GM20431 (cell line): Measurements from ENCODE around the gene FAM53A.
"Not testable (repeated sequence)": the region's sequence is repeated elsewhere in the genome, so short reads cannot be mapped to it uniquely, and the experiment has no call there.

ENCODE experiments used
- in situ Hi-C: fragments of 300-500 bp; cut with MseI, MboI; formaldehyde crosslinking; loops from one replicate; pipeline ENCODE4 v1.15.0; 2020; ENCODE audit warnings: low sequenced_read_pairs; ENCODE audit not compliant: unreplicated experiment

FAM53A gene

DNA sequence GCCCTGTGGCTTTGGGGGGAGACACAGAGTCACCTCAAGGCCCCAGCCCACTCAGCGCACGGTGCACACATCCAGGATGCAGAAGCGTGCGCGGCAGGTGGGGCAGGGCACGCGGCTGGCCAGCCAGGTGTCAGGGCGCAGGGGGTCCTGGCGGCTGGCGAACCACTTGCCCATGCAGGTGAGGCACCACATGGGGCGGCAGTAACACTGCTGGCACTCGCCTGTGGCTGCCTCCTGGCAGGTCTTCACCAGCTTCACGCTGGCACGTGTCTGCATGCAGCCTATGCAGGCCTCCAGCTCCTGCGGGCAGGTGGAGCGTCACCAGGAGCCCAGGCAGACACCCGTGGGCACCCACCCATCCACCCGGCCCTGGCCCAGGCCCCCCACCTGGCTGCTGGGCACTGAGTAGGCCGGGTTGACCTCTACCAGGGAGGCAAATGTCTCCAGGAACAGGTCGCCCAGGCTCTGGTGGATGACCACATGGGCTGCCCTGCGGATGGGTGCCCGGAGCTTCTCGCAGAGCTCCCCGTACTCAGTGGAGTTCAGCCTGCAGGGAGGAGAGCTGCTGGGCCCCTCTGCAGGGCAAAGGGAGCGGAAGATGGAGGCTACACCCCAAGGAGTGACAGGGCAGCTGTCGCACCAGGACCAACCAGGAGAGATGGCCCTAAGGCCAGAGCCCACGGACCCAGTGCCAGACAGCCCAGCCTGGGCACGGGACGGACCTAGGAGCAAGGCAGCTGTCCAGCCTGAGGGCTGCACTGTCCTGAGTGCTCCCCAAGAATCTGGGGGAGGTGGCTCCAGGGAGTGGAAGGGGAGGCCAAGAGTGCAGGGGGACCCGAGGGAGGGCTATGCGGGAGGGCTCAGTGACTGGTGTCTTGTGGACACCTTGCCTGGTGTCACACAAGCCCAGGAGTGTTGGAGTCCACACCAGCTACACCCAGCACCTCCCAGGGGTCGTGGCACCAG is 33.3 kb upstream of the FAM53A start:
- in situ Hi-C loops, result no loop called here

DNA sequence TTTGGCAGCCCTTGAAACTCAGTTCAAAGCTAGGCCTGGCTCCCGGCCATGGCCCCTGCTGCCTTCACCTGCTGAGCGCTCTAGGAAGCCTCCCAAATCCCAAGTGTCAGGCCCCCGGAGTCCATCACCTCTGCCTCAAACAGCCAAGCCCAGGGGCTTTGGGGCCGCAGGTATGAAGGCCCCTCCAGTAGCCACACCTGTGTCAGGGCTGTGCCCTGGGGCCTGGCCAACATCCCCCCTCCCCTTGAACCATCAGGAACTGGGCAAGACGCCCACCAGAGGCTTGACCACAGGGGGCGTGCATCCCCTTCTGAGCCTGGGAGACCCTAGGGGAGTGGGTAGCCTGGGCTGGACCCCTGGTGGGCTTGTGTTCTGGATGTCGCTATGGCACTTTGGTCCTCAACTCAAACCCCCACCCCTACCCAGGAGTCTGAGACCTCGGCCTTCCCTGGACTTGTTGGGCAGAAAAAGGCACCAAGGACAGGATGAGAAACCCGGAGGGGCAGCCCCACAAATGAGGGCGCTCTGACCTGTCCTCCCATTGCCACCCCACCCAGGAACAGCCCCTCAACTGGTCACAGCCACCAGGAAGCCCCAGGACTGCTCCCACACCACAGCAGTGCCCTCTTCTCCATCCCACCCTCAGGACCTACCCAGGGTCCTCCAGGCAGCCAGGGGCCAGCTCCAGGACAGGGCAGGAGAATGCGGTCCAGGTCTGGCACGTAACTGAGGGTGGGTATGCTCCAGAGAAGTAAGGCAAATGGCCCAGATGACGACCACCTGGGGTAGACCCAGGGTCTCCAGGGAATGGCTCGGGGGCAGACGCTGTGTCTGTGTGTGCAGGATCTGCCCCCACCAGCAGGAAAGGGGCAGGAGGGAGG is 32.2 kb upstream of the FAM53A start:
- in situ Hi-C loops, result no loop called here

DNA sequence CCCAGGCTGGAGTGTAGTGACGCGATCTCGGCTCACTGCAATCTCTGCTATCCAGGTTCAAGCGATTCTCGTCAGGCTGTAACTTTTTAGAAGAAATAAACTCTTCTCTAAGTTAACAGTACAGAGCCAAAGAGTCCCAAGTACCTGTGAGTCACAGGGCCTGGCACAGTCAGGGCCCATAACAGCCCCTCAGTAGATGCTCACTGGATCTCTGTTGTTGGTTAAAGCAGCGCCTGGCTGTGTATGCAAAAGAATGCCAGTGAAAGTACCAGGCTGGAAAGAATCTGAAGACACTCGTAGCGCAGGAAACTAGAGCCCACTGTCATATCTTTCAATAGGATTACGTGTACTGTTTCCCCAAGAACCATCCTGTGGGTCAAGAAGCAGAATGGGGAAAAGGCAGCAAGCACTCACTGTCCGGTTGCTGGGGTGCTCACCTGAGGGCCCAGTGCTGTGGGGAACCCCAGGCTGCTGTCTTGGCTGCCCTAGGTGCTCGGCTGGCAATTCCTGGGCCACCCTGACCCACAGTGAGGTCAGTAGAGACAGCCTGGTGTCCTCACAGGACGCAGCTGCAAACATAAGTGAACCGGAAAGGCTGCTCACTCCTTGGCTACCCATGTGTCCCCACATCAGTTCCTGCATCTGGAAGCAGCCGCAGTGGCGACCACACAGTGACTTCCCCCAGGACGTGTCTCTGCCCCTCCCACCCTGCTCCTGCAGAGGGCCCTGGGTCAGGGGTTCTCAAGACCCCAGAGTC is 31.1 kb upstream of the FAM53A start:
- in situ Hi-C loops, result no loop called here

DNA sequence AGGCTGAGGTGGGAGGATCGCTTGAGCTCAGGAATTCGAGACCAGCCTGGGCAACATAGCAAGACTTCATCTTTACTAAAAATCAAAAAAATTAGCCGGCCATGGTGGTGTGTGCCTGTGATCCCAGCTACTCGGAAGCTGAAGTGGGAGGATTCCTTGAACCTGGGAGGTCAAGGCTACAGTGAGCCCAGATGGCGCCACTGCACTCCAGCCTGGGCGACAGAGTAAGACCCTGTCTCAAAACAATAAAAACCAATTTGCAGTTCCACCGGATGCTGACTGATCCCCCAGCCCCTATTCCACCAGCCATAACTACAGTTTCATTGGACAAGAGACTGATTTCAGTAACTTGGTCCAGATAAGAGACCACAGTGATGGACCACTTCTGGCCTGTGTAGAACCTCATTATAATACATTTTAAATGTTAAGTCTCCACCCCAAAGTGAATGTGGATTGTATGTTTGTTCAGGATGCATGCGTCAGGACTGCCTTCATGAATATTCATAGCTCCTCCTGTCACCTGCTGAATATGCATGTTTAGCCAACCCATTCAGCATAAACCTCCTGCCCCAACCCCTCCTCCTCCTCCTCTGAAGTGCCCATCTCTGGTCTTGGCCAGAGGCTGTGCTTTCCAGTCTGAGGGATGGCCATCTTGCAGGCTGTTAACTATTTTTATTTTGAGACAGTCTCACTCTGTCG is 30.3 kb upstream of the FAM53A start:
- in situ Hi-C loops, result no loop called here

DNA sequence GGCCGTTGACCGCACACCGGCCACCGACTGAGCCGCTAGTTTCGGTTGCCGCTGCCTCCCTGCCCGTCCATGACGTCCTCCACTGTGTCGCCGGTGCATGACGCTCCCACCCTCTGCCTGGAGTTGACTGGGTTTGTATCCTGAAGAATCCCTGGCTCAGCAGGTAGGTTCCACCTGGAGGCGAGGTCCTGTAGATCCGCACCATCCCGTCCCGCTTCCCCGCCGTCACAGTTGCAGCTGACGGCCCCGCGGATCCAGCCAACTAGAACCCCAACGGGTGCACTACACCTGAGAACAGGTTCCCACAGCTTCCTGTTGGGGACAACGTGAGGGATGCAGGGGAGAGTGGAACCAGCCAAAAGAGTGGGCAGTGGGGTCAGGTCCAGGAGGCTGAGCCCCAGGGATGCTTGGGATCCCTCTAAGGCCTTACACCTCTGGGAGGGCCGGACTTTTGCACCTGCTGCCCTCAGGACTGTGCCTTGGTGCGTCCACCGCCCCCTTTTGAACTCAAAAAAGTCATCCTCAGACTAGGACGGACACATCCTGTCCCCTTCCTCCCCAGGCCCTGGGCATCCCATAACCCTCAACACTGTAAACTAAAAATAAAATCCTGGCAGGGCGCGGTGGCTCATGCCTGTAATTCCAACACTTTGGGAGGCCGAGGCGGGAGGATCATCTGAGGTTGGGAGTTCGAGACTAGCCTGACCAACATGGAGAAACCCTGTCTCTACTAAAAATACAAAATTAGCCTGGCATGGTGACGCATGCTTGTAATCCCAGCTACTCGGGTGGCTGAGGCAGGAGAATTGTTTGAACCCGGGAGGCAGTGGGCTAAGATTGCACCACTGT is 29.1 kb upstream of the FAM53A start:
- in situ Hi-C loops, result no loop called here

DNA sequence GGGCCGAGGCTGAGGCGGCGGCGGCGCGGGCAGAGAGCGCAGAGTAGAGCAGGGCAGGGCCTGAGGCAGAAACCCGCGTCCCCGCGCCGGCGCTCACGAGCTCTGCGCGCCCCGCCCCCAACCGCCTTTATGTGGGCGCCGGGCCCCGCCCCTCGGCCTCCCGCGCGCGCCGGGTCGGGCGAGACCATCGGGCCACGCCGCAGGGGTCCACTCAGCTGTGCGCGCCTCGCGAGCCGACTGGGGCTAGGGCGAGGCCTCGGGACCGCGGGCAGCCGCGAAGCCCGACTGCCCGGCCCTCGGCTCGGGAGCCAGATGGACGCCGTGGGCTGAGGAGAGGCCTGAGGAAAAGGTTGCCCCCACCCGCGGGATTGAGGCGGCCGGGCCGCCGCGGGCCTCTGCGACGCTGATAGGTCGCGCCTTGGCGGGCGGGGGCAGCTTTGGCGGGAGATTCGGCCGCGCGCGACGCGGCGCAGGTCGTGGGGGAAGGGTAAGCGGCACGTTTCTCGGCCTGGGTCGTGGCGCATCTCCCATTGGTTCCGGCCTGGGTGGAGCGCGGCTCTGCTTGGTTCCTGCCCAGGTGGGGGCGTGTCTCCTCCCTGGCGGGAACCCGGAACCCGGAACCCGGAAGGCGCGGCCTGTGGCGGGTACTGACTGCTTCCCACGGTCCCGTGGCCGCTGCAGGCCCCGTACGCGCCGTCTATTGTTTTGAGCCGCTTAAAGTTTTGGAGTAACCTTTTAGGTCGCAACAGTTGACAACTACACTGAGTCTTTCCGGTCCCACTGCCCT is 28.3 kb upstream of the FAM53A start, which contains the start of gene SLBP:
Gene SLBP (minus strand): TSS at position 104 of the 787 bp plus-strand sequence. CDS start 131 bp downstream, outside the sequence.
- in situ Hi-C loops, result no loop called here

DNA sequence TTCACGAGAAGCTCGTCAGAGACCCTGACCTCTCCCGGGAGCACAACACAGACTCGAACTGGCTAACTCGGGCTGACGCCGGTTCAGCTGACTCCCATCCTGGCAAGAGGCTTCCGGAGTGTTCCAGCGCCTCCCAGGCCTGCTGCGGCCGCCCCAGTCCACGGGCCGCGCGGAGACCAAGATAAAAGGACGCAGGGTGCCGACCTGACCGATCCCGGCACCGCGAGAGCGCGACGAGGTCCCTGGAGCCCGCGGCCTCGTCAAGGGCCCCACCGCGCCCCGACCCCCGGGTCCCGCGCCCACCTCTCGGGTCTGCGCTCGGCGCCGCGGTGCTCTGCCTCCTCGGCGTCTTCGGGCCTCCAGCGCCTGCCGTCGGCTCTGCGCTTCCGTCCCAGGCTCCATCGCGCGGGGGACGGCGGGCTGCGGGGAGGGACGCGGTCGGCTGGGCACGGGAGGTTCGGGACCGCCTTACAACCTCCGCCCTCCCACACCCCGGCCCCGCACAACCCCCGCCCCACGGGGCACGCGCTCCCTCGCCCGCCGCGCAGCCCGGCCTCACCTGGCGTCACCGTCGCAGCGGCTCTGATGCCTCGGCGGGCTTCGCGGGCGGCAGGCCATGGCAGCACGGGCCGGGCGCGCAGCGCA is 27.6 kb upstream of the FAM53A start:
- in situ Hi-C loops, result no loop called here

DNA sequence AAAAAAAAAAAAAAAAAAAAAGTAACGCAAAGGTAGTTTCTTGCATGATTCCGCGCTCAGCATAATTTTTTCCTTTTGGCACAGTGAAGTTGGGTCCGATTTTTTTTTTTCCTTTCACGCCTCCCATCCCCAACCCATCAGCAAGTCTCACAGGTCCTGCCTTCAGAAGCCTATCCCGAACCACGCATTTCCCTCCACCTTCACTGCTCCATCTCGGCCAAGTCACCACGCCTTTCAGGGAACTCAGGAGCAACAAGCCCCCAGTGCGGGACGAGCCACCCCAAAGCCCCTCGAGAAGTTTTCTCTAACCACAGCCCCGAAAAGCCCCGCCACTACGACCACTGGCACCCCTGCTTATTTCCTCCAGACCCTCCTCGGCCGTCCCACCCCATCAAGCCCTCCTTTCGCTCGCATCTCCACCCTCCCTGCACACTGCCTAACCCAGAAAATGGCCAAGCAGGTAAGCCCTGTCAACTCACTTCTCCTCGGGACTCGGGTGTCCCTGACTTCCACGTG is 27.0 kb upstream of the FAM53A start:
- in situ Hi-C loops, result no loop called here

DNA sequence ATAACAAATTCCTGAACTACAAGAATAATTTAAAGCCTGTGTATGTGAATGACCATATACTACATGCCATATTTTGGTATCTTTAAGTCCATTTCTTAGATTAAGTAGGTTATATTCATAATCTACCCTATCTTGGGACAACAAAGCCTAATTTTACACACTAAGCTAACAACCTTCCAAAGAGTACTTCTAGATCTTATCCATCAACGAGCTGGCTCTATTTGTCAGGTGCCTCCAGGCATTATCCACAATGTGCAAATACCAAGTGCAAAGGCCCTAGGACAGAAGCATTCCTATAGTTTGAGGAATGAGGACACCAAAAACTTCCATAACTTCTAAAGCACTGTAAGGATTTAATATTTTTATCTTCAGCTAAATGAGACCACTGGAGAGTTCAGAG is 24.5 kb upstream of the FAM53A start:
- in situ Hi-C loops, result no loop called here

DNA sequence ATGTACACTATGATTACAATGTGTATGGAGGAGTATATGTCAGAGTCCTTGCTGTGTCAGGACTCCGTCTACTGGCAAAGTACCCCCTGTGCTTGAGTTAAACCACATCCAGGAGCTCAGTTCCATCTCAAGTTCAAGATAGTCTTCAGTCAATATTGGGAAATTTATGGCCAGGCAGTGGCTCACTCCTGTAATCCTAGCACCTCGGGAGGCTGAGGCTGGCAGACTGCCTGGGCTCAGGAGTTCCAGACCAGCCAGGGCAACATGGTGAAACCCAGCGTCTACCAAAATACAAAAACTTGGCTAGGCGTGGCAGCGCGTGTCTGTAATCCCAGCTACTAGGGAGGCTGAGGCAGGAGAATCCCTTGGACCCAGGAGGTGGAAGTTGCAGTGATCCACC is 22.2 kb upstream of the FAM53A start:
- in situ Hi-C loops, result no loop called here

DNA sequence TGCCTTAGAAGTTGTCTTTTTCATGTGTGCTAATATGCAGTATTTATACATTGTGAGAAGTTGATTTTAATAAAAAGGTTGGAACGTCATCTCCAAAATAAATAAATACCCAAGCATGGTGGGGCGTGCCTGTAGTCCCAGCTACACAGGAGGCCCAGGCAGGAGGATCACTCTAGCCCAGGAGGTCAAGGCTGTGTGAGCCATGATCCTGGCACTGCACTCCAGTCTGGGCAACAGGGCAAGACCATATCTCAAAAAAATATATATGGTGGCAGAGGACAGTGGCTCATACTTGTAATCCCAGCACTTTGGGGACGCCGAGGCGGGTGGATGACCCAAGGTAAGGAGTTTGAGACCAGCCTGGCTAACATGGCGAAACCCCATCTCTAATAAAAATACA is 21.6 kb upstream of the FAM53A start:
- in situ Hi-C loops, result no loop called here

DNA sequence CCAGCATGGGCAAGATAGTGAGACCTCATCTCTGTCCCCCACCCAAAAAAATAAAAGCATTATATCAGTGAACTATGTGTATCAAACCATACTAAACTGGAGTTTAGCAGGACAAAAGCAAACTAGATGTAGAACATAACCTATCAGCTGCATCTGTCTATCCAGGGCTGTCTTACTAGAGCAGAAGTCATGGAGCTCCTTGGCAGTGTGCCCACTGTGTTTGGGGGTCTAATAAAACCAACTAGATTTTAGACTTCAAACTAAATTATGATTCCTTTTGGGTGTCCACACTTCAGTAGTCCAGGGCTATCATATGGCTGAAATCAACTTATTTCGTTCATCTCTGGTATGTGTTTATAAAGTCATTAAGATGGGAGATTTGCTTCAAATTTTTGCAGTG is 19.8 kb upstream of the FAM53A start:
- in situ Hi-C loops, result no loop called here

DNA sequence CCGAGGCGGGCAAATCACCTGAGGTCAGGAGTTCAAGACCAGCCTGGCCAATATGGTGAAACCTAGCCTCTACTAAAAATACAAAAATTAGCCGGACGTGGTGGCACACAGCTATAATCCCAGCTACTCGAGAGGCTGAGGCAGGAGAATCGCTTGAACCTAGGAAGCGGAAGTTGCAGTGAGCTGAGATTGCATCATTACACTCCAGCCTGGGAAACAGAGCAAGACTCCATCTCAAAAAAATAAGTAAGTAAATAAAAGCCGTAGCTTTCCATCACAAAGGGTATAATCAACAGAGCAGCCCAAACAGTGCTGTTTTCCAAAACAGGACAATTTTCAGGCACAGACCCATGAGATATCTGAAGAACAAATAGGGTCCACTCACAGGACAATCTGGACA is 17.6 kb upstream of the FAM53A start:
- in situ Hi-C loops, result not testable (repeated sequence)

DNA sequence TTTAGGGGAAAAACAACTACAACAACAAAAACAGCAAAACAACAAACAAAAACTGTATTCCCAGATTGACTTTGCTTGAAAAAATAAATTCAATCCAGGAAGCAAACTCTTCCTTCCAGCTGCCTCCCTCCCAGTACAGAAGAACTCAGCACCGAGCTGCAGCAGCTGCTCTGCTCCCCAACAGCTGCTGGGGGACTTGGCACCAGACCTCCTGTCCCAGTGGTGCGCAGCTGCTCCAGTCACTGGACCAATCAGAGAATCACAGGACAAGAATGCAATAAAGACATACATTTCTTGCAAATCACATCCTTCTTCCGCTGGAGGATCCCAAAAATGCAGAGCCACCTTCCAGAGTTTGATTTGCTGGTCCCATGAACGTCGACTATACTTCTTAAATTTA is 11.8 kb upstream of the FAM53A start:
- in situ Hi-C loops, result no loop called here

DNA sequence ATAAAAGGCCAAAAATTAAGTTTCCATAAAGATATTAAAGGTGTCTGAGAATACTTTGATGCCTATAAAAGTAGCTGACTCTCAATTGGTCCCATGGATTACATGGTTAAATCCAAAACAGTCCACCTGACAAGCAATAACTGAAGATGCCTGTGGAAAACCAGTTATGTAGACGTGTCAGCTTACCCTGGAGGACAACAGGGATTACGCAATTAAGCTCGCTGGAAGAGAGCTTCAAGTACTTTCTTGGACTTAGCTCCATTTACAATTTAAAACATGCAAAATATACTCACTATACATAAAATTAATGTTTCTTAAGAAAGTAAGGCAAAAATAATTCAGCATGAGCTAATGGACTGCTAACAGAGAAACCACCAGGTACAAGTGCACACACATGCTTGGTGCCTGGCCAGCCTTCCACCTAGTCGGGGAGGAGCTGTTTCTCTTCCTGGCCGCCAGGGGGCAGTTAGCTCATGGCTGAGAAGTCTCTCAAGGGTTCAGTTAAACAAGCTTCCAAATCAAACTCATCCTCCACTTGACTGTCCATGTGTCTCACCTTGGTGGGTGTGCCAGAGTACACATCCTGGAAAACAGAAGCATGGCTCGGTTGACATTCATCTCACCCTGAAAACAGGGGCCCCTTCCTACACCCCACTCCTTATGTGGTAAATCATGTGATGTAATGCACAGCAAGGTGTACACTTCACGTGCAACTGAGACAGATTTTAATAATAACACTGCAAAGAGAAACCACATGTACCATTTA is 9.2 kb upstream of the FAM53A start:
- in situ Hi-C loops, result no loop called here

DNA sequence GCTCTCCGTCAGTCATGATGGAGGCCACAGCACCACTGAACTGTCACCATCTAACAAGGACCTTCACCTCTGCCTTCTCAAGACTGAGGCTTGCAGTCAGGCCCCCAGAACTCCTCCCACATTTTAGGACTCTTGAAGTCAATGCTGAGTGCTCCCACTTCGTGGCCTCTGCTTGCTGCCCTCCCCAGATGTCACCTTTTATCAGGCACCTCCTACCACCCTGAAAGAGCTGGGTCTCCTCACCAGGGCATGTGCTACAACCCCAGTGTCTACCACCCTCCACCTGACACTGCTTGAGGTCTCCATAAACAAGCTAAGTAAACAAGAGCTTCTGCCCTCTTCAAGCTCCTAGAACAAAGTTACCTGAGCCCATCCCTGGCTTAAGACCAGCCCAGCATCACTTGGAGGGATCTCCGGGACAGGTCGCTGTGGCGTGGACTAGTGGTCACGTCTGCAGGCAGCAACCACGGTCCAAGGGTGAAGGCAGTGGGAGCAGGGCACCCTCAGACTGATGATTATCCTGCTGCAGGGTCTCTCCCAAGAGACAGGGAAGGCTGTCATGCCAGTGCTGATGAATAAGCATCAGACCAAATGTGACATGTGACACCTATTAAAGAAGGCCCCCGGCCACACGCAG is 7.7 kb upstream of the FAM53A start:
- in situ Hi-C loops, result no loop called here
